DMS153 treated with DMSO at 0.1 percent for 48 hours (cell line): ENCODE data around the gene ARL4A.
"Not testable (repeated sequence)": the region's sequence is repeated elsewhere in the genome, so short reads cannot be mapped to it uniquely, and the experiment has no call there.

Experiments used
- DNase-seq: peaks from one replicate; lab custom pipeline; 2025; ENCODE audit not compliant: unreplicated experiment; lab: John Stamatoyannopoulos, UW

Gene ARL4A

DNA sequence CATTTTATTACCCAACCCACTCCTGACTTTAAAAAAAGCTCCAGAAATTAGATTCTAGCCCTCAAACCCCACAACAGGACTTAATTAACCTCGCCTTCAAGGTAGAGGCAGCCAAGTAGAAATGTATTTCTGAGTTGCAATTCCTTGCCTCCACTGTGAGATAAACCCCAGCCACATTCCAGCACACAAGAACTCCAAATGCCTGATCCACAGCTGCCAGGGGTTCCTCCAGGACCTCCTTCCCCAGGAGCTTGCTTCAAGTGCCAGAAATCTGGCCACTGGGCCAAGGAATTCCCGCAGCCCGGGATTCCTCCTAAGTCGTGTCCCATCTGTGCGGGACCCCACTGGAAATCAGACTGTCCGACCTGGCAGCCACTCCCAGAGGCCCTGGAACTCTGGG, 25.9 kb upstream of the ARL4A start:
- DNase-seq = no peak

- no peak for DNase-seq
Measured at GRCh38 chr7:12670000-12670729, 17.3 kb upstream of the ARL4A start.

DNA sequence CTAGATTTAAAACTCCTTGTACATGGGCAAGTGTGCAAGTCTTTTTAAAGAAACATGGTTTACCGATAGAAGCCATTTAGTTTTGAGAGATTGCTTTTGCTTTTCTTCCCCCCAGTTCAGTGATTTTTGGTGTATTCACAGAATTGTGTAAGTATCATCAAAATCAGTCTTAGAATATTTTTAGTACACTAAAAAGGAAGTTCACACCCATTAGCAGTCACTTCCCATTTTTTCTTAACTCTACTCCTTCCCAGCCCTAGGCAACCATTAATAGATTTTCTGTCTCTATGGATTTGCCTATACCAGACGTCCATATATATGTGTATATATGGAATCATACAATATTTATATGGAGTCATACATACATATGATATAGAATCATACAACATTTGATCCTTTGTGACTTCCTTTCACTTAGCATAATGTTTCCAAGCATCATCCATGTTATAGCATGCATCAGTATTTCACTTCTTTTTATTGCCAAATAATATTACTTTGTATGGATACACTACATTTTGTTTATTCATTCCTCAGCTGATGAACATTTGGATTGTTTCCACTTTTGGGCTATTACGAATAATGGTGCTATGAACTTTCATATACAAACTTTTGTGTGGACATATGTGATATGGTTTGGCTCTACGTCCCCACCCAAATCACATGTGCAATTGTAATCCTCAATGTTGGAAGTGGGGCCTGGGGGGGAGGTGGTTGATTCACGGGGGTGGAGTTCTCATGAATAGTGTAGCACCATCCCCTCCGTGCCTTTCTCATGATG, 16.5 kb upstream of the ARL4A start:
- DNase-seq = no peak

DNA sequence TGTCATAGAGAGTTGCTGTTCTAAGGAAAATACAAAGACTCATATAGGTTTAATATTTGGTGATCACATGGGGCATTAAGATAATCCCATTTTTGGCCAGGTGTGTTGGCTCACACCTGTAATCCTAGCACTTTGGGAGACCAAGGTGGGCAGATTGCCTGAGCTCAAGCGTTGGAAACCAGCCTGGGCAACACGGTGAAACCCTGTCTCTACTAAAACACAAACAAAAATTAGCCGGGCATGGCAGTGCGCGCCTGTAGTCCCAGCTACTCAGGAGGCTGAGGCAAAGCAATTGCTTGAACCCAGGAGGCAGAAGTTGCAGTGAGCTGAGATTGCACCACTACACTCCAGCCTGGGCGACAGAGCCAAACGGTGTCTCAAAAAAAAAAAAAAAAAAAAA, 14.0 kb upstream of the ARL4A start:
- DNase-seq = not testable (repeated sequence)

DNA sequence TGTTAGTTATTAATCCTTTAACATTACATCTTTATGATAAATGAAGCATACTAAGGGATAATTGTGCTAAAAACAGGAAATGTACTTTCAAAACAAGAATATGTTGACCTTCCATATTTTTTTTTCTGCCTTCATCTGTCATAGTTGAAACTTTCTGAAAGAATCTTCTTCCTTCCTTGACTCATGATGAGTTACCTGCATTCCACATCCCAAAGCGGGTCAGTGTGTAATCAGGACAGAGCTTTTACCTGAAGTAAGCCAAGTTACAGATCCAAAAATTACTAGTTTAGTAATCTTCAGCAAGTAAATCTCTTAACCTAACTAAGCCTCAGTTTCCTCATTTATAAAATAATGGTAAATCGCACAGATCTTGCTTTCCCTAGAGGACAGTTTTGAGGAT, 13.4 kb upstream of the ARL4A start:
- no peak for DNase-seq

DNA sequence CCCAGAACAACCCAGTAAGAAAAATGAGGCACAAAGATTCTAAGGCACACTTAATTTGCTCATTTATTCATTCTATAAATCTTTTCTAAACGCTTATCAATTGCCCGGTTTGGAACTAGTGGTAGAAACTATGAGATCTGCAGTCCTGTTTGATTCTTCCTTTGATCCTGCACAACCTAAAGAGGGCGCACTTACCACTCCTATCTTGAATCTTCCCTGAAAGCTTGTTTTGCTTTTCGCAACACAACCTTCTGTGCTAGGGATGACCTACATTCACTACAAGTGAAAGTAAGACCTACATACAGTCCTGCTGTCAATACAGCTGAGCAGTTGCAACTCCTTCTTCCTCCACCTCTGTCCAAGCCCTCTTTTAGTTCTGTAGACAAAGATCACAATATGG, 12.6 kb upstream of the ARL4A start:
- DNase-seq = no peak

DNA sequence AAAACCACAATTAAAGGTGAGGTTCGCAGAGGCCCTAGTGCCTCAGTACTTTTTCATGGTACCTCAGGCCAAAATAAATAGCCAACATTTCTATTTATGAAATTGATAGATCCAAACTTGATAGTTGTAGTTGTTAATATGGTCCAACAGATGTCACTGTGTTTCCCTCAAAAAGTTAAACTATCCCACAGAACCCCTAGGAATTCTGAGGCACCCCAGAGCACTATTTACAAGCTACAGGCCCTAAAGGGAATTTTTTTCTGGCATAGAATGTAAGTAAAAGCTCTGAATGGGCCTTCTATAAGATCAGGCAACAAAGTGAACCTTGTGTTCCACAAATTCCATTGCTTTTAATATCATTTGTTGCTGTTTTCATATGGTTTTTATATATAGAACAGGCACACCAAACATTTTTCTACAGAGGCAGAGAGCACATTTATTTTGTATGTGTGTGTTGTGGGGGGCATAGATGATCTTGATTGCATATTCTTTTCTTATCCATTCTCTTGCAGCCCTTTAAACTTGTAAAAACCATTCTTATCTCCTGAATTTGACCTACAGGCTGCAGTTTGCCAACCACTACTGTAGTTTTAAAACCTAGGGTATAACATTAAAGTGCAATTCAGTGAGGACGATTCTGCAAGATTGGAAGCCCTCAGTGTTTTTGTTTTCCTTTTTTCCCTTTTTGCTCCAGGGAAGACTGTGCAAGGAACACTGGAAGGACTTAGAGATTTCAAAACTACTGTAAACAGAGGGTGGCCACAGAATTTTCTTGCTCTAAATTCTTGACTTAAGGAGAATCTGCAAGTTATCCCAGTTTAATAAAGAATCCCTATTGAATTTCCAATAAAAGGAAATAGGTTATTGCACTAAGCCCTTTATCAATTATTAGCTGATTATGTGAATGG, 3.5 kb upstream of the ARL4A start:
- DNase-seq = no peak

DNA sequence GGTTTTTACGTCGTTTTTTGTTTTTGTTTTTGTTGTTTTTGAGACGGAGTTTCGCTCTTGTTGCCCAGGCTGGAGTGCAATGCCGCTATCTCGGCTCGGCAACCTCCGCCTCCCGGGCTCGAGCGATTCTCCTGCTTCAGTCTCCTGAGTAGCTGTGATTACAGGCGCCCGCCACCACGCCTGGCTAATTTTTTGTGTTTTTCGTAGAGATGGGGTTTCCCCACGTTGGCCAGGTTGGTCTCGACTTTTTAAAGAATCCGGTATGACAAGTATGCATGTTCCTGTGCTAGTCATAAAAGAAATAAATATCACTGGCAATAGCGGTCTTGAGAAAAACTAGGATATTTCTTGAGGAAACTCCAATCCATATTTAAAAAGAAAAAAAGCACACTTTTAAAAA, 2.7 kb upstream of the ARL4A start:
- DNase-seq = no peak

DNA sequence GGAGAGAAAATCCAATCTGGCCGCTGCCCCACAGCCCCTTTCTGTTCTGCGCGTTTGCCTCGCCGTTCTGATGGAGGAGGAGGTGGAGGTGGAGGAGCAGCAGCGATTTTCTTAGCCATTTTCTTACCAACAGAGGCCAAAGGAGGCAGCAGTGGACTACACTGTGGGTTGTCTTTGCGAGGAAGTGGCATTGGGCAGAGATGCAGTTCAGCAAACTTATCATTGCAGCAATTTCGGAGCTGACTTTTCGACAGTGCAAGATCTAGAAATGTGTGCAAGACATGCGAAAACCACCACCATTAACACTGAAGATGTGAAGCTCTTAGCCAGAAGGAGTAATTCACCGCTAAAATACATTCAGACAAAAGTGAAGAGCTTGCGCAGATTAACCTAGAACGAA, 1.9 kb upstream of the ARL4A start:
- peak; percentile 70 for DNase-seq

- DNase-seq = peak; percentile 99
Measured at GRCh38 chr7:12686234-12686890, 1.1 kb upstream of the ARL4A start.

- DNase-seq = no peak
Measured at GRCh38 chr7:12687718-12688171, 312 bp downstream of the ARL4A start.

- DNase-seq = not testable (repeated sequence)
Measured at GRCh38 chr7:12688485-12689170, 1.2 kb downstream of the ARL4A start.

DNA sequence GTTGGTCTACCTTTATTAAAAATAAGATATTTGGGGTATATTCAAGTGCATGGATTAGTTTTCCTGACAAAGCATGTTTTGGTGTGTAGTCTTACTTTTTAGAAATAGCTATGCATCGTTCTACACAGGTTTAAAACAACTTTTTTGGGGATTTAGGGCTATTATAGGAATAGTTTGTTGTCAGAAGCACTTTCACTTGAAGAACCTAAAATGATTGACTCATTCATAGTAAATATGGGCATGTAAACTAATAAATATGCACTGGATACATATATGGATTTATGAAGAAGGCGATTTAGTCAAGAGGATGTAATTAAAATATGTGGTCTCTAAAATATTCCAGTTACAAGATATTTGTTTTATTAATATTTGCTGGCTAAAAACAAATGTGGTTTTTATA, 2.0 kb downstream of the ARL4A start:
- DNase-seq = no peak

DNA sequence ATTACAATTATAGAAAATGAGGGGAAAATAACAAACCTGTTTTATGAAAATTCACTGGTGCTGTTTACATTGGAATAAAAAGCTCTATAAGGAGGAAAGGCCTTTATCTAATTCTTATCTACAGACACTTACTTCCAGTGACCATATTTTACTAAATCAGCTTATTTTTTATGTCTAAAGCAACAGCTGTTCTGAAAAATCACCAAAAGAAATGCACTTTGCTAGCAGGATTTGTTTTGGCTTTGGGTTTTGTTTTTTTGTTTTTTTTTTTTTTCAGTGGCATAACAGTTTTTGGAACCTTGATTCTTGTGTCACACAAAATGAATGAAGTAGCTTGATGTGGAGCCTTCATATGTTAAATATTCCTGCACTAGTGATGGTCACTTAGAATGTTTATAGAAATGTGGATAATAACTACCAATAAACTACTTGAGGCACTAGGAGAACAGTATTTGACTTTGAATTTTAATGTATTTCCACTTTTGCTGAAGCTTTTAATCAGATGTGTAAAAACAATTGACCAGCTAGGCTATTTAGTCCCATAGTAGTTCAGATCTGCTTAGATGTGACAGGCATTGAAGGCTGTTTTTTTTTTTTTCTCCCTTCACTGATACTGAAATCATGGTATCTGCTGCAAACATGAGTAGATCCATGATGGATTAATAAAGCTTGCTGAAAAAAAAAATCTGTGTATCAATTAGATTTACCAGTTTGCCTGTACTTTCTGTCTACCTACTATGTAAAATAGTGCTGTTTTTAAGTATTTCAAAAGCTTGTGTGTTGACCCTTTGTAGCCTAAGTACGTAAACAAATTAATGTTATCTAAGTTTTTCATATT, 2.8 kb downstream of the ARL4A start:
- no peak for DNase-seq

DNA sequence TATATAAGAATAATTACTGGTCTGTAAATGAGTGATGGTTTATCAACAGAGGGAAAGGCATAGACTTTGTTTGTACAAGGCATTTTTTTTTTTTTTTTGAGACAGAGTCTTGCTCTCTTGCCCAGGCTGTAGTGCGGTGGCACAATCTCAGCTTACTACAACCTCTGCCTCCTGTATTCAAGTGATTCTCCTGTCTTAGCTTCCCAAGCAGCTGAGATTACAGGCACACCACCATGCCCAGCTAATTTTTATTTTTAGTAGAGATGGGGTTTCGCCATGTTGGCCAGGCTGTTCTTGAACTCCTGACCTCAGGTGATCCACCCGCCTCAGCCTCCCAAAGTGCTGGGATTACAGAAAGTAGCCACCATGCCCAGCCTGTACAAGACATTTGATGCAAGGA, 4.0 kb downstream of the ARL4A start:
- not testable (repeated sequence) for DNase-seq

- DNase-seq = no peak
Measured at GRCh38 chr7:12692035-12692434, 4.6 kb downstream of the ARL4A start.

DNA sequence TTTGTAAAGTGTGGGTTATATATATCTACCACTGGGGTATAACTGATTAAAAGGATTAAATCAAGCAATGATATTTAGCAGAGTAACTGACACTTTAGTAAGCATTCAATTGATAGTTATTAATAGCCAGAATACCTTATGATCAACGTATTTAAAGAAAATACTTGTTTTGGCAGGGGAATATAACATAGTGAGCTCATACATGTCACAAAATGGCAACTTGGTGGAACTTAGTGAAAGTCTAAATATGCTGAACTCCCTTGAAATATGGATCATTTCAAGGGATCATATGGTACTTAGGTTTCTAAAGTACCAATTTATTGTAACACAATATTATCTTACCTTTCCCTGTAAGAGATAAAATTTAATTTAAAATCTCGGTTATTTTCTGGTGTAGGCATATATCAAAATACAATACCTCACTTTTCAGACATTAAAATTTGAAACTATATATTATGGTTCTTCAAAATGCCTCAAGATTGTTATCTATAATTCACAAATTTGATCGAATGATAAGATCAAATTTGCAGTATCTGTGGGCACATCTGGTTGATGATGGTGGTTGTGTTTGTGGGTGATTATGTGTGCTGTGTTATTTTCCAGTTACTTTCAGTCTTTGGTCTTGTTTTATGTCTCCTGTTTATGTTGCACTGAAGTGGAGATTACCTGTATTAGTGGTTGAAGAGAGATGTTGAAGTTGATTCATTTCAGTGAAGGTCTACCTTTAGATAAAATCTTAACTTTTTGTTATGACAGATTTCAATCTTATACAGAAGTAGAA, 5.2 kb downstream of the ARL4A start:
- DNase-seq = no peak

GRCh38 chr7:12694817-12695216, 7.4 kb downstream of the ARL4A start:
- DNase-seq = no peak

DNA sequence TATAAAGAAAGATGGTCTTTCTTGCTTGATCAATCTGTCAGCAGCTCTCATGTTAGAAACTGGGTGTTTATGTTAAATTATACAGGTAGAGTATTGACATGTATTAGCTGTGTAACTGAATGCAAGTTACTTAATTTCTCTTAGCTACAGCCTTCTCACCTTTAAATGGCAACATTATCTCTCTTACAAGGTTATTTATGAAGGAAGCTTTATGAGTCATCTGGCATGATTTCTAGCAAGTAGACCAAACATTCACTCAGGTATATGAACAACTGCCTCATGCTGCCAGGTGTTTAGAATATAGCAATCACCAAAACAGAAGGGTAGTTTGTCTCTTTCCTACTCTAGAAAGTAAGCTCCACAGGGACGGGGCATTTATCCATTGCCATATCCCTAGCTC, 8.5 kb downstream of the ARL4A start:
- no peak for DNase-seq
